NCI-H2196 treated with DMSO at 0.1 percent for 48 hours (cell line): ENCODE results near the gene NAV1.
"Not testable (repeated sequence)": the region's sequence is repeated elsewhere in the genome, so short reads cannot be mapped to it uniquely, and the experiment has no call there.

Experiments used
- DNase-seq: peaks from one replicate; lab custom pipeline; 2025; ENCODE audit not compliant: unreplicated experiment; lab: John Stamatoyannopoulos, UW

NAV1 gene, protein sequence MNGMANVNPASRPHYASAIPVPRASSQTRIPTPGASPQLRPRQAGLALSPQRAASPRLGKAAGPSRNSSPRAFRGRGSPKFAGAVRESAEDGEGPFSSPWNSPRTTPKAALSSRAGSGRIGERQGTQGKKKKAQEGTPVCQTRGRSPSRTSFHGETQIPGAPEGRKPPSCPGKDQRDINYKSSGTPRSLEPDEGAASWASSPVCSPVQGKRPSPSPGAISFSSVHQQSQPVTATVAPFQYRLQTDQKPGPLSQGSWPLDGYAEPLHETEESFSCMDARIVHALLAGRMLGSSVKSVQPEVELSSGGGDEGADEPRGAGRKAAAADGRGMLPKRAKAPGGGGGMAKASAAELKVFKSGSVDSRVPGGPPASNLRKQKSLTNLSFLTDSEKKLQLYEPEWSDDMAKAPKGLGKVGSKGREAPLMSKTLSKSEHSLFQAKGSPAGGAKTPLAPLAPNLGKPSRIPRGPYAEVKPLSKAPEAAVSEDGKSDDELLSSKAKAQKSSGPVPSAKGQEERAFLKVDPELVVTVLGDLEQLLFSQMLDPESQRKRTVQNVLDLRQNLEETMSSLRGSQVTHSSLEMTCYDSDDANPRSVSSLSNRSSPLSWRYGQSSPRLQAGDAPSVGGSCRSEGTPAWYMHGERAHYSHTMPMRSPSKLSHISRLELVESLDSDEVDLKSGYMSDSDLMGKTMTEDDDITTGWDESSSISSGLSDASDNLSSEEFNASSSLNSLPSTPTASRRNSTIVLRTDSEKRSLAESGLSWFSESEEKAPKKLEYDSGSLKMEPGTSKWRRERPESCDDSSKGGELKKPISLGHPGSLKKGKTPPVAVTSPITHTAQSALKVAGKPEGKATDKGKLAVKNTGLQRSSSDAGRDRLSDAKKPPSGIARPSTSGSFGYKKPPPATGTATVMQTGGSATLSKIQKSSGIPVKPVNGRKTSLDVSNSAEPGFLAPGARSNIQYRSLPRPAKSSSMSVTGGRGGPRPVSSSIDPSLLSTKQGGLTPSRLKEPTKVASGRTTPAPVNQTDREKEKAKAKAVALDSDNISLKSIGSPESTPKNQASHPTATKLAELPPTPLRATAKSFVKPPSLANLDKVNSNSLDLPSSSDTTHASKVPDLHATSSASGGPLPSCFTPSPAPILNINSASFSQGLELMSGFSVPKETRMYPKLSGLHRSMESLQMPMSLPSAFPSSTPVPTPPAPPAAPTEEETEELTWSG (N-terminal part only)

DNA sequence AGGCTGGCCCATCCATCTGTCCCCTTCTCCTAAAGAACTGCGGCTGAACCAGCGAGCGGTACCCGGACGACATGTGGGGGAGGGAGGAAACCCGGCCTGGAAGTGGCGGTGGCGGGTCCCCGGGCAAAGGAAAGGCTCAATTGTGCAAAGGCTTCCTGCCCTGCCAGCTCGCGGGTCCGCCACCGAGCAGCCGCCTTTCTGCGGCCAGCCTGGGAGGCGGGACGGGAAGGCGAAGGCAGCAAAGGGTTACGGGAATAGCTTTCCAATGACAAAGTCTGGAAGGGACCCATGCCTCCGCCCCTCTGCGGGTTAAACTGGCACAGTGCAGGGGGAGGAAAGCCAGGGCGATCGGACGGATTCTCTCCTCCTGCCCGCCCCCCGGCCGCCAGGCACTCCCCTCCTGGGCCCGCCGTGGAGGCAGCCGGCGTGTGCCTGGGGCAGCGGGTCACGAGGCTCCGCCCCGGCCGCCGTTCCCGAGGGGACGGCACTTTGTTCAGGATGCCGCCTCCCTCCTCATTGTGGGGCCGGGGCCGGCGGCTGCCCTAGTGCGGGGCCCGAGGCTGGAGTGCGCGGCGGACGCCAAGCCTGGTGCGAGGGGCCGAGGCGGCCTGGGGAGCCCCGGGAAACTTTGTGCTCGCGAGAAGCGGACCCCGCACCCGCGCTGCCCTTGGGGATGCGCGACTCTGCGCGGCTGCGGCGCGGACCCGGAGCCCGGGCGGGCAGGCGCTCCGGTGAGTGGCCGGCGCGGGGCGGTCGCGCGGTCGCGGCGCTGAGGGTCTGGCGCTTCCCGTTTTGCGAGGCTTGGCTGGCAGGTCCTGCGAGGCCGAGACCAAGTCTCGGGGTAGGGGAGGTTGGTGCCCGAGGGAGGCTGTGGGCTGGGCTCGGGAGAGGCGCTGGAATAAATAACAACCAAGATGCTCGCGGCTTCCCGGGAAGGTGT, at the start of gene NAV1:
NAV1 (plus strand) TSS at position 516 of the 940 bp plus-strand sequence. CDS start 83,758 bp downstream, outside the sequence.
- DNase-seq = peak; percentile 47

DNA sequence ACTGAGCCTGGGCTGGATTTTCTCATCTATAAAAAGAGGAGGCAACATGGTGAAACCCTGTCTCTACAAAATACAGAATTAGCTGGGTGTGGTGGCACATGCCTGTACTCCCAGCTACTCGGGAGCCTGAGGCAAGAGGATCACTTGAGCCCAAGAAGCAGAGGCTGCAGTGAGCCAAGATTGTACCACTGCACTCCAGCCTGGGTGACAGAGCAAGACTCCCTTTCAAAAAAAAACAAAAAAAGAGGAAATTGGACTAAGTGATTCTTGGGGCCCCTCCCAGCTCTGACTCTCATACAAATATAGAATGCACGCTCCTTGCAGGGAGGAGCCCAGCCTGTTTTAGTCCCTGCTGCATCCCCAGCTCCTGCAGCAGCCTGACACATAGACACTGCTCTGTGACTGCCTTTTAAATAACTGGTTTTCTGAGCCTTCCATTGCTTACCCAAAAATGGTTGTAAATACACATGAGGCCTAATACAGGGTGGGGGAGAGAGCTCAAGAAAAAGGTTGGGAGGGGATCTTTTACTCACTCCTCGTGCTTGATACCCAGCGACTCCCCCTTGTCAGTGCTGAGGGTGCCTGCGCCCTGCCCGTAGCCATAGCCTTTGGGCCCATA, 49.2 kb upstream of the NAV1 start:
- no peak for DNase-seq

DNA sequence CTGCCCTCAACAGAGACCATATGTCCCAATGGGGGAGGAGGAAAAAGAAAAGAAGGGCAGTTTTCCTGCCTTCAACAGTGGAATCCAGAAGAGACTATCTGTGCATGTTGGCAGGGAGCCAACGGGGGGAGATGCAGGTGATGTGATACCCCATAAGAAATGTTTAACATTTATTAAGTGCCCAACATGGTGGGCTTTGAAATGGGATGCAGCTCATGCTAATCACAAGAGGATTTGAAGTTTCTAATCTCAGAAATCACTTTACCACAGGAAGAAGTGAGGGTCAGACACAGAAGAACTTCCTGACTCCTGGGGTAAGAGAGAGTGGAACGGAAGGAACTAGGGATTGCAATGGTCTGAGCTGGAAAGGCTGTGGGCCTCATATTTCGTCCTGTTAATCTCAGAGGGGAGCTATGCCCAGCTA, 48.2 kb upstream of the NAV1 start:
- DNase-seq = no peak

DNA sequence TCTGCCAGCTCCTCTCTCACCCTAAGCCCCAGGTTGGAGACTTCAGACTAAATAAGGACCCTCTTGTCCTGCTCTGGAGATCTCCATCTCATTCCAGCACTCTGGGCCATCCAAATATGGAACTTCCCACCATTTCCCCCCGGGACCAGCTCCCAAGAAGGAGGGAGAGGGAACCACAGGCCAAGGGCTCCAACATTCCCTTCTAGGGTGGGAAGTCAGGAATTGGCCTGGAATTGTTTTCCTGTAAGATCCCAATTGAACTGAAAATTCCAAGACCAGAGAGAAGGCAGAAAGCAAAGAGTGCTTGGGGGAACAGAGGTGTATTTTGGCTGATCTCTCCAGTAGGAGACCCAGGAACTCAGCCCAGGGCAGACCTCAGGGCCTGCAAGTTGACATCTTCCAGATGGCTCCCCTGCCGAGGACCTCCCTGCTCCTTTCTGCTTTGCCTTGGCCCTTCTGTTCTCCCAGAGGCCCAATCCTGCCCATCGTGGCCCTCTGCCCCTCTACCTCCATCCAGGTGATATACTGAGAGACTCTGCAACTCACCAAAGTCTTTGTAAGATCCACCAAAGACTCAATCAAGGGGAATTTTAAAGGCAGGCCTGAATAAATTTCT, 46.9 kb upstream of the NAV1 start:
- DNase-seq = no peak

DNA sequence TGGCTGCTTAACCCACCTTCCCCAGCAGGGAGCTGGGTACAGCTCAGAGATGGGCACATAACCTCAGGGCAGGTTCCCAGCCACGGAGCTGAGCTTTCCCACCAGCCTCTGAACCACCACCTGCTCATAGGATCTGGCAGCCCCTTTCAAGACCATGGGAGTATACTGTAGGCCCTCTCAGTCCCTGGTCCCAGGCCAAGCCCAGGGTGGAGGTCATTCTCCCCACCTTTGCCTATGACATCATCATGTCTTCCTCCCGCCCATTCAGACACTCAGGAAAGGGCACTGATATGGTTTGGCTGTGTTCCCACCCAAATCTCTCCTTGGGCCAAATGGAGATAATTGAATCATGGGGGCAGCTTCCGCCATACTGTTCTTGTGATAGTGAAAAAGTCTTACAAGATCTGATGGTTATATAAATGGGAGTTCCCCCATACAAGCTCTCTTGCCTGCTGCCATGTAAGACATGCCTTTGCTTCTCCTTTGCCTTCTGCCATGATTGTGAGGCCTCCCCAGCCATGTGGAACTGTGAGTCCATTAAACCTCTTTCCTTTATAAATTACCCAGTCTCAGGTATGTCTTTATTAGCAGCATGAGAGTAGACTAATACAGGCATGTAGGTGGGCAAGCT, 45.8 kb upstream of the NAV1 start:
- DNase-seq = not testable (repeated sequence)

DNA sequence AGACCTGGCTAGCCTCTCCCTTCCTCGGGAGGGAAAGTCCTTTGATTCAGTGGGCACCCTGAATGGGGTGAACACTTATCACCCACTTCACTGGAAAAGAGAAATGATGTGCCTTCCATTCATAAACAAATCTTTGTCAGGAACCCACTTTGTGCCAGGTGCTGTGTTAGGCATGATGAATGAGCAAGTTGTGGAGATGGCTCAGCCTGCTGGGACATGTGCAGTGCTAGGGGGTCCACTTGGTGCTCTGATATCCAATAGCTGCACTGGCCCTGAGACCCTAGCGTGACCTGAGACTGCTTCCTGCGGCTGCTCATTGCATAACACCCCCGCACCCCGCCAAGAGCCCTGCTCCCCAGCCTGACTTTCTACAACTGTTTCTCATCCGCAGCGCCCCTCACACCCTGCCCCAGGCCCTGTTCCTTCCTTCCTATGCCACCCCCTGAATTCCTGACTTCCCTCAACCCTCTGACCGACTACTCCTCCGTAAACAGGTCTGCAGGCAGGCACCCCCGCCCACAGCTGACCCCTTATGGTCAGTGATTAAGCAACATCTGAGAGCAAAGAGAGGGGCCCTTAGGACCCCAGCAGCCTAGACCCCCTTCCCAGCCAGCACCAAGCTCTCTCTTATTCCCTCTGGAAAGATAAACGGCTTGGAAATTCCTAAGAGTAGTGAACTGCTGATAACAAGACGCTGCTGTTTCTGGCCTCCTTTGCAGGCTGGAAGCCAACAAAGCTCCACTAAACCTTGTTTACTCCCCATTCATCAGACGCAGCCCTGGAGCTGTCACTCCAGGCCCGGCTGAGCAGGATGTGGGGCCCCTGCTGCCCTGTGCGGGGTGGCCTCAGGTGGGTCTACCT, 44.9 kb upstream of the NAV1 start:
- DNase-seq = no peak

DNA sequence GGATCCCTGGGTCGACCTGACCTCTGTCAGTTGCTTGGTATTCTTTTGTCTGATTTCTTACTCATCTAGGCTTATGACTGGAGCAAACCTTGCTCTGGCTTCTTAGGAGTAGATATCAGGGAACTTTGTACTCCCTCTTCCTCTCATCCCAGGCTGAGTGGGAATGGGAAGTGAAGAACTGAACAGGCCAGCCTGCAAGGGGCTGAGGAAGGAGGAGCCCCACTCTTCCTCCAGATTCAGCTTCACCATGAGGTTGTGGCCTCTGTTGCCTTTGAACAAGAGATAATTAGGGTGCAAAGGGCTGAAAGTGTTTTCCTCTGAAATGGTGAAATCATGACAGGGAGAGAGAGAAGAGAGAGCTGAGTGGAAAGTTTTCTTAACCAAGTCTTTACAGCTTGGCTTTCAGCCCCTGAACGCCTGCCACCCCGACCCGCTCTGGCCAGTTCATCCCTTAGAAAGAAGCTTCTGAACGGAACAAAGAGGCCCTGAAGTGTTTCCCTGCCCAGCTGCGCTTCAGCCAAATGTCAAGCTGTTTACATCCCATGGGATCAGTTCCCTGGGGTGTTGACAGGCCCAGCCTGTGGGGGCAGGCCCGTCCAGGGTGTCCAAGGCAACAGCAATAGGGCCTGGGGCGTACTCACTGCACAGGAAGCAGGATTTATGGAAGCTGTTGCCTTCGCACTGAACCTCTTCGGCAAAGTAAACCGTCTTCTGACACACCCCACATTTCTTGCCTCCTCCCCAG, 43.2 kb upstream of the NAV1 start:
- no peak for DNase-seq

DNA sequence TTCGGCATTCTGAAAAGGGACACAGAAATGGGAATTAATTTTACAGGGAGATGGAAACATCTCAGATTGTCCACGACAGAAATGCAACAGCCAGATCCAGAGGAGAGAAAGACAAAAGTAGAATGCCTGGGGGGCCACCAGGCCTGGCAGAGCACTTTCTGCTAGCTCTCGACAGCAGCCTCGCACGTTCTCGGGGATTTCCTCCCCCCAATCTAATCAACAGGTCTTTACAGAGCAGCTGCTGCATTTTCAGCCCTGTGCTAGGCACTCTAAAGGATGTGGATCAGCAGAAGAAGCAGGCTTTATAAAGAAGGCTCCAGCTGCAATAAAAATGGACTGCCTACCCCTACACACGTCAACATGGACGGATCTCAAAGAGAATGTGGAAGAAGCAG, 42.6 kb upstream of the NAV1 start:
- DNase-seq = no peak

DNA sequence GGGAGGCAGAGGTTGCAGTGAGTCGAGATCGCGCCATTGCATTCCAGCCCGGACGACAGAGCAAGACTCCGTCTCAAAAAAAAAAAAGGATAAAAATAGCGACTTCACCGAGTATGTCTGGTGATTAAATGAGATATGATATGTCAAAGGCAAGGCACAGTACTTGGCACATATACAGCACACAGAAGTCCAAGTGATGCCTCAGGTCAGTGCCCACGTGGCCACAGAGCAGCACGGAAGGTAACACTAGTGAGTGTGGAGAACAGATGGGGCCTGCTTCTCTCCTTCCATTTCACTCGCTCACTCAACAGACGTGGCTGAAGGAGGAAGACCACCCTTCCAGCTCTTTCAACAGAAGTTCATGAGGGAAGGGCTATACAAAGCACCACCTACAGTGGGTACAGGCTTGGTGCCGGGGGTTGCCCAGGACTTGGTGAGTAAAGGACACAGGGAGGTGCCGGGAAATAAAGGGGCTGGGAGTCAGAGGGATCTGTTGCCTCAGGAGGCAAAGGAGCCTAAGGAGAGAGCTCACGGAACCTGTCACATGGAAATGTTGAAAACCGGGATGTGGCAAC, 40.9 kb upstream of the NAV1 start:
- no peak for DNase-seq

DNA sequence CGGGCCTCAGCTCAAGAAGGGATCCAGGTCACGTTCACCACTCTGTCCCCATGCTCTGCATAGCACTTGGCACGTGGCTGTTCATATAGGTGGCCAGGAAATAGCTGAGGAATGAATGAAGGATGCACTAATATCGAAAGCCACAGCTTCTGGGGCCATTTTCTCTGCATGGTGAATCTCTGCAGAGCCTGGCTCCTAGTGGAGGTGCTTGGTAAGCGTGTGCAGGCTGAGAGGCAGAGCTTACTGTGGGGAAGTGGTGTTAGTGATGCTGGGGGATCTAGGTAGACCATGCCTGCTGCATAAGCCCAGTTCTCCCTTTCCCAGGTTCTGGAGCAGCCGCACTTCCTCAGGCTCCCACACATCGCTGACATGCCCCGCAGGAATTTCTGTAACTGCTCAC, 40.3 kb upstream of the NAV1 start:
- no peak for DNase-seq

DNA sequence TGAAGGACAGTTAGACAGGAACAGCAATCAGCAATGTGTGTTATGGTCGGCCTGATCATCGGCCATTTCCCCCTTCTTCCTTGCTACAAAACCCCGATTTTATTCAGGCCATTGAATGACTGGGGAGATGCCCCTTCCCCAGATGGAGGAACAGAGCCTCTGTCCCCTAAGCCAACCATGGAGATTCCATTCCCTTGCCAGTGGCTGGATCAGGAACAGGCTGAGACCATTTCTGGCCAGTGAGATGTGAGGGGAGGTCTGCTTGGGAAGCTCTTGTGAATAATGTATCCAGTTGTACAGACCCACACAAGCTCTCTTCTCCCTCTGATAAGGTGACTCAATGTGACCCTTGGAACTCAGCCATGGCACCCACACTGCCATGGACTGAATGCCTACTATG, 39.7 kb upstream of the NAV1 start:
- DNase-seq = no peak

DNA sequence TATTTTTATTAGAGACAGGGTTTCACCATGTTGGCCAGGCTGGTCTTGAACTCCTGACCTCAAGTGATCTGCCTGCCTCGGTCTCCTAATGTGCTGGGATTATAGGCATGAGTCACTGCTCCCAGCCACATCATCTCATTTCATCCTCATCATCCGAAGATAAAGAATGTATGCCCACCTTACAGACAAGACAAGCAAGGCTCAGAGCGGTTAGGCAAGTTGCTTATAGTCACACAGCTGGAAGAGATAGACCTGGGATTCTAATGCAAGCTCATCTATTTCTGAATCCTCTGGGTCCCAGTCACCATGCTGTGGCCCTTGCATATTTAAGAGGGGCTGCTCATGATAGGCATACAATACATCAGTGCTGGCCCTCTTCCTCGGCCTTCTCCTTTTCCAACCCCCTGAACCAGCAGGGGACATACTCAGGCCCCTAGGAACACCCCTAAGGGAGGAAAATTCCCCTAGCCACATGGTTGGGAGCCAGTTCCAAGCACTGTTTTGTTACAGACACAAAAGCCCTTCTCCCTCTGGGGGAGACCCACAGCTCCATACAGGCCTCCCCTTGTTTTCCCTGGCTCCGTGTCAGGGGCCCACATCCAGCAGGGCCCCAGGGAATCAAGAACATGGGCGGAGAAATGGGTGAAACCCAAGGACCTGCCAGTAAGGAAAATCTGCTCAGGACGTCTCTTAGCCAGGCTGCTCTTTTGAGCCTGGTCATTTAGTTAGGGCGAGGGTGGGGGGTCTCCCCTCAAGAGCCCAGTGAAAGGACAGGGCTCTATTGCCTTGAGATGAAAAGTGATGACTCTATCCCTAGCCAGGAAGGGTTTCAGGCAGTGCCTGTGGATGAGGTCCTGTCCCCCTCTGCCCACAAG, 38.9 kb upstream of the NAV1 start:
- DNase-seq = no peak

DNA sequence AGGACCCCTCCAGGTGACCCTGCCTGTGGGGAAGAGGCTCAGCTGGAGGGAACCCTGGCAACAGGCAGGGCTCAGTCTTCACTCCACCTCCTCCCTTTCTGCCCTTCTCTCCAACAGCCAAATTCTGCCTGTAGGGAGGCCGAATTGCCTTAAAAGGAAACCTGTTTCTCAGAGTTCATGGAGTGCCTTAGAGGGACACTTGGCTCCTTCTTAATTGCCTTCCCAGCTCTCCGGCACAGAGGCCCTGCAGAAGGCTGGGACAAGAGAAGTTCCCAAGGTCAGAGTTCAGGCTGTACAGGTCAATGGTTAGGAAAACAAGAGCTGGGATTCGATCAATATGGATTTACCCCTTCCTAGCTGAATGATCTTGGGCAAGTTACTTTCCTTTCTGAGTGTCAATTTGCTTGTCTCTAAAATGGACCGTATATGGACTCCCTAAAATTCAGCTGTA, 38.2 kb upstream of the NAV1 start:
- DNase-seq = no peak

DNA sequence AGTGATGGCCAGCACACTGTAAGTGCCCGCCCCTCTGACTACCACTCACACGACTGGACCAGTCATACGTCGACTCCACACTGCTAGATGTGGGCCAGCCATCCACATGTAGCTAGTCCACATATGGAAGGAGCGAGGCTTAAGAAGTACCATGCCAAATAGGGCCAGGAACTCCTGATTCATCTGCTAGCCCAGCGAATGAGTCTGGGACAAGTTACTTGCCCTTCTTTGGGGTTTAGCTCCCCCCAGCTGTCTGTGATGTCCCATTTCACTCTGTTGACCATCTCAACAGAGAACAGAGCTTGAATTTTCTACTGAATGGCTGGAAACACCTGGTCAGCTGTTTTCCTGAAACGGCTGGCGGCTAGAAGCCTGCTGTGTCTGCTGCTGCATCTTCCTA, 37.8 kb upstream of the NAV1 start:
- no peak for DNase-seq

DNA sequence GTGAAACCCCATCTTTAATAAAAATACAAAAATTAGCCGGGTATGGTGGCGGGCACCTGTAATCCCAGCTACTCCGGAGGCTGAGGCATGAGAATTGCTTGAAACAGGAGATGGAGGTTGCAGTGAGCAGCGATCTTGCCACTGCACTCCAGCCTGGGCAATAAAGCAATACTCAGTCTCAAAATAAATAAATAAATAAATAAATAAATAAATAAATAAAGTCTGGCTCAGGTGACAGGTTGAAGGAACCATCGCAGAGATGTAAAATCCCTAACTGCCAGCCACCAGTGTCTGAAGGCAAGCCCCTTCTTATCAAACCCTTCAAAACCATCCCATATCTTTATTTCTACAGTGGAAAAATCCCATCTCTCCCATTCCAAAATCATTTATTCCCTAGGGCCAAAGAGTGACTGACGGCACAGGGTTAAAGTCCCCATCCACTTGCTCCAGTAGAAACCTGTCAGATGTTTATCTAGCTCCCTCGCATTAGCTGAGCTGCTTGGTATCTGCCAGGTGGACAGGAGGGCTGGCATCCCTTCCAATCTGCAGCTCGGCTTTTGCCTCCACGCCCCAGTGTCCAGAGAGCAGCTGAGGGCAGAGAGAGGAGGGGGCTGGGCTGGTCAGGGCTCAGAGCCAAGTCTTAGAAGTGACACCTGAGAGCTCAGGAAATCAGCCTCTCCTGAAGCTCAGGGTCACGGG, 37.0 kb upstream of the NAV1 start:
- DNase-seq = peak; percentile 91
